Stimulated activated naive B cell treated with anti-CD40 and anti-IgM and Interleukin-4, amounts not matched to agents 10 μg/mL and 1 μg/mL and 100 μg/mL, for 72 hours (primary cell): ENCODE data around the gene RAD51B.

Experiments used
- ATAC-seq, 2 donors: fragments of 150-1000 bp; cut with Tn5 transposase; replicated peaks; 2 replicates each; pipeline ENCODE4 v1.10.0; 2021; ENCODE audit warnings: moderate library complexity in 1 of 2
- DNase-seq: peaks from one replicate; pipeline ENCODE4 v3.0.0; 2021
- H3K27ac Mint-ChIP-seq: one replicate; pipeline ENCODE4 v1.8.0; 2022; ENCODE audit warnings: mild to moderate bottlenecking, mixed read lengths
- H3K27me3 Mint-ChIP-seq, 2 donors: one replicate each; pipeline ENCODE4 v1.8.0; 2022; ENCODE audit warnings: mixed read lengths in 2 of 2
- H3K36me3 Mint-ChIP-seq, 2 donors: one replicate each; pipeline ENCODE4 v1.8.0; 2022; ENCODE audit warnings: mixed read lengths in 2 of 2, mild to moderate bottlenecking in 1 of 2
- H3K4me1 Mint-ChIP-seq, 2 donors: one replicate each; pipeline ENCODE4 v1.8.0; 2022; ENCODE audit warnings: mixed read lengths in 2 of 2, mild to moderate bottlenecking in 1 of 2
- H3K4me3 Mint-ChIP-seq, 2 donors: one replicate each; pipeline ENCODE4 v1.8.0; 2022; ENCODE audit warnings: mild to moderate bottlenecking in 2 of 2, mixed read lengths in 2 of 2, moderate library complexity in 1 of 2
- H3K9me3 Mint-ChIP-seq, 2 donors: one replicate each; pipeline ENCODE4 v1.8.0; 2022; ENCODE audit warnings: mixed read lengths in 2 of 2, mild to moderate bottlenecking in 1 of 2

RAD51B gene

DNA sequence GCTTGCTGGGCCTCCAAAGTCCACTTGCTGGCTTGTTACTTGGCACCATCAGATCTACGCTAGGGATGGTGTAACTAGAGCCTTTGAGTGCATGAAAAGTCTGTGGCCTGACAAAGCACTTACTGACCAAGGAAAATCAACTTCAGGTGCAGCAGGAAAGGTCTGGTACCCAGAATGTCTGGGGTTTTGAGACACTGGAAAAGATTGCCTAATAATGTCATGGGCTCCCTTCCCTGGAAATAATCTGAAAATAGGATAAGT is 866.6 kb downstream of the RAD51B start:
- no peaks in the 10 kb centered on the region for H3K36me3 Mint-ChIP-seq
- peak overlapping the region; percentile 36 to 53 for H3K4me3 Mint-ChIP-seq
- DNase-seq (no peak), ATAC-seq (no peak)
- H3K27ac Mint-ChIP-seq = peak overlapping the region; percentile 97
- no peaks in the 10 kb centered on the region for H3K9me3 Mint-ChIP-seq
- H3K4me1 Mint-ChIP-seq = peaks cover 70 to 95% of the 10 kb centered on the region in 2 donors
- H3K27me3 Mint-ChIP-seq = no peaks in the 10 kb centered on the region

DNA sequence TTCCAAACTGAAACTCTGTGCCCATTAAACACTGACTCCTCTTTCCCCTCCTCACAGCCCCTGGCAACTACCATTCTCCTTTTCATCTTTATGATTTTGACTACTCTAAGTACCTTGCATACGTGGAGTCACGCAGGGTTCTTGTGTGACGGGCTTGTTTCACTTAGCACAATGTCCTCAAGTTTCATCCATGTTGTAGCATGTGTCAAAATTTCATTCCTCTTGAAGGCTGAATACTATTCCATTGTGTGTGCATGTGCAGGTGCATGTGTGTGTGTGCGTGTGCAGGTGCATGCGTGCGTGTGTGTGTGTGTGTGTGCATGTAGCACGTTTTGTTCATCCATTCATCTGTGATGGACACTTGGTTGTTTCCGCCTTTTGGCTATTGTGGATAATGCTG is 867.1 kb downstream of the RAD51B start:
- peaks cover 70 to 95% of the 10 kb centered on the region in 2 donors for H3K4me1 Mint-ChIP-seq
- no peak overlapping the region for H3K4me3 Mint-ChIP-seq
- H3K36me3 Mint-ChIP-seq = no peaks in the 10 kb centered on the region
- no peaks in the 10 kb centered on the region for H3K27me3 Mint-ChIP-seq
- DNase-seq (no peak), ATAC-seq (no peak)
- no peaks in the 10 kb centered on the region for H3K9me3 Mint-ChIP-seq
- peak overlapping the region; percentile 97 for H3K27ac Mint-ChIP-seq

DNA sequence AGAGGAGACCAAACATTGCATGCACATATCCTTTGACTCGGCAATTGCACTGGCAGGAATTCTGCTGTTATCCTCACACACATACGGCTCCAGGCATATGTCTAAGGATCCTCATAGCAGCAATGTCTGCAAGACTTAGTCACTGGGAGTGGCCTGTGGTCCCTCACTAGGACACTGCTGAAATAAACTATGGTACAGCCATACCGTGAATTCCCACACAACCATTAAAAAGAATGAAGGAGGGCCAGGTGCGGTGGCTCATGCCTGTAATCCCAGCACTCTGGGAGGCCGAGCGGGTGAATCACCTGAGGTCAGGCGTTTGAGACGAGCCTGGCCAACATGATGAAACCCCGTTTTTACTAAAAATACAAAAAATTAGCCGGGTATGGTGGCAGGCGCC is 868.2 kb downstream of the RAD51B start:
- Mint-ChIP-seq H3K4me1 (peaks cover 71 to 93% of the 10 kb centered on the region in 2 donors), H3K27ac (peak overlapping the region; percentile 65), H3K9me3 (no peaks in the 10 kb centered on the region), H3K27me3 (no peaks in the 10 kb centered on the region), H3K4me3 (no peak overlapping the region), H3K36me3 (no peaks in the 10 kb centered on the region)
- ATAC-seq = no peak
- no peak for DNase-seq

DNA sequence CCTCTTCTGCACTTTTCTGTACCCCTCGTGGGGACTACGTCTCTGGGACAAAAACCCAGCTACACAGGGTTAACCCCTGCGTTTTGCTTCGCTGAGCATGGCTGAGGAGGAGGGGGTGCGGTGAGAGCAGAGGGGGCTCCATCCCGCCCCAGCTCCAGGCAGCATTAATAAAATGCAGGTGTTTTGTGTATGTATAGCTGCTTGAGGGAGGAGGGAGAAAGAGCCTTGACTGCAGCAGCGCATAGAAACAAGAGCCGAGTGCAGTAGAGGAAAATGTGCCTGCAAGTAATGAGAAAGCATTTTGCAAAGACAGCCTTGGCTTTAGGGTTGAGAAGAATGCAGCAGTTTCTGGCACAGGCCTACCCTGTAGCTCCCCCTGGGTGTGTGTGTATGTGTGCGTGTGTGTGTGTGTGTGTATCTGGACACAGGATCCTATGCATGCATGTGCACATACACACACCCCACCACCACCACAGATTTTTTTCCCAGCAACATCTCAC is 869.3 kb downstream of the RAD51B start:
- no peak overlapping the region for H3K4me3 Mint-ChIP-seq
- no peak for ATAC-seq
- DNase-seq = no peak
- peak overlapping the region; percentile 31 for H3K27ac Mint-ChIP-seq
- H3K9me3 Mint-ChIP-seq = no peaks in the 10 kb centered on the region
- no peaks in the 10 kb centered on the region for H3K36me3 Mint-ChIP-seq
- no peaks in the 10 kb centered on the region for H3K27me3 Mint-ChIP-seq
- peaks cover 66 to 93% of the 10 kb centered on the region in 2 donors for H3K4me1 Mint-ChIP-seq

DNA sequence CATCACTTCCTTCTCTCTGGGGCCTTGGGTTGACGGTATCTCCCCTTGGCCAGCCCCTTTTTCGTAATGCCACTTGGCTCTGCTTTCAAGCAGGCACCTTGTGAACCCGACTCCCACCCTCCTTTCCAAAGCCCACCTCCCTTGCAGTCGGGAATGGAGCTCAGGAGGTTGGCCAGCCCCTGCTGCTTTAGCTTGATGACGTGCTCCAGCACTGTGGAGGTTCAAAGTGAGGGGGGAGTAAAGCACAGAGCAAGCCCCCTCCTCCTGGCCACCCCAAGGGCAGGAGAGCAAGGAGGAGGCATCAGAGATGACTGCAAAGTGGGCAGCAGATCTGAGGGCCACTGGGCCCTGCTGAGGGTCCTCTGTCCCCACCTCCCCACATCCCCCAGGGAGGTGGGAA is 869.9 kb downstream of the RAD51B start:
- Mint-ChIP-seq H3K4me3 (peak overlapping the region in 1 of 2 donors; percentile 3), H3K4me1 (peaks cover 63 to 93% of the 10 kb centered on the region in 2 donors), H3K27me3 (no peaks in the 10 kb centered on the region), H3K27ac (peak overlapping the region; percentile 6), H3K36me3 (no peaks in the 10 kb centered on the region), H3K9me3 (no peaks in the 10 kb centered on the region)
- ATAC-seq (no peak), DNase-seq (no peak)

DNA sequence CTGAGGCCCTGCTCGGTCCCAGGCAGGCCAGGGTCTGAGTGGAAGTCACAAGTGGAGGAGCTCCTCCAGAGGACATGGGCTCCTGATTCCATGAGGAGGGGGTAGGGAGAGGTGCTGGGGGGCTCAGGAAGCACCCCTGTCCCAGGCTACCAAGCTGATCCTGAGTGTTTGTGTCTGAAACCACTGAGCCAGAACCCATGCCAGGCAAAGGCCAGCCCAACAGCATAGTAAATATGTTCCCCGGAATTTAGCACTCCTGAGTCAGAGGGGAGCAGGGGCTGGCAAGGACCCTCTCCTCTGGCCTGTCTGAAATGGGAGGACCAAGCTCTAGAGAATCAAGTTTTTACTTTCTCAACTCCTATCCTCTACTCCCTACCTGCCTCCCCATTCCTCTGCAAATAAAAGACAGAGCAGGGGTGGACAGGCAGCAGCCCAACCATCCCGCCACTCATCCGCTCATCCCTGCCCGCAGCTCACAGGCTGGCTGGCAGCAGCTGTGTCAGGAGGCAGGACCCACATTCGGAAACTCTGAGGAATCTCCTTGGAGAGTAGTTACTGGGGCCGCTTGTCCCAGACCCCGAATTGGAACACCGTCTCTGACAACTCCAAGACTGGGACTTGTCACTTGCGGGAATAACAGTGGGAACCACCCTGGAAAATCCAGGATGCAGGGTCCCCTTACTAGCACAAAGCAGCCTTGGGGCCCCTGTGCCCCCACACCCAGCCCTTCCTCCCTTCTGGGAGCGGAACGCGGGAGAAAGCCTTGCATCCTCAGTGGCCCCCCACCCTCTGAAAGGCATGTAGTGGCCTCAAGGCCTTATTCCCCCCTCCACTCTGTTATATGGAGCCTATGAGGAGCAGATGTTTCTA is 870.7 kb downstream of the RAD51B start:
- Mint-ChIP-seq H3K9me3 (no peaks in the 10 kb centered on the region), H3K4me1 (peaks cover 64 to 93% of the 10 kb centered on the region in 2 donors), H3K4me3 (no peak overlapping the region), H3K27ac (peak overlapping the region; percentile 42), H3K36me3 (no peaks in the 10 kb centered on the region), H3K27me3 (no peaks in the 10 kb centered on the region)
- no peak for DNase-seq
- no peak for ATAC-seq

DNA sequence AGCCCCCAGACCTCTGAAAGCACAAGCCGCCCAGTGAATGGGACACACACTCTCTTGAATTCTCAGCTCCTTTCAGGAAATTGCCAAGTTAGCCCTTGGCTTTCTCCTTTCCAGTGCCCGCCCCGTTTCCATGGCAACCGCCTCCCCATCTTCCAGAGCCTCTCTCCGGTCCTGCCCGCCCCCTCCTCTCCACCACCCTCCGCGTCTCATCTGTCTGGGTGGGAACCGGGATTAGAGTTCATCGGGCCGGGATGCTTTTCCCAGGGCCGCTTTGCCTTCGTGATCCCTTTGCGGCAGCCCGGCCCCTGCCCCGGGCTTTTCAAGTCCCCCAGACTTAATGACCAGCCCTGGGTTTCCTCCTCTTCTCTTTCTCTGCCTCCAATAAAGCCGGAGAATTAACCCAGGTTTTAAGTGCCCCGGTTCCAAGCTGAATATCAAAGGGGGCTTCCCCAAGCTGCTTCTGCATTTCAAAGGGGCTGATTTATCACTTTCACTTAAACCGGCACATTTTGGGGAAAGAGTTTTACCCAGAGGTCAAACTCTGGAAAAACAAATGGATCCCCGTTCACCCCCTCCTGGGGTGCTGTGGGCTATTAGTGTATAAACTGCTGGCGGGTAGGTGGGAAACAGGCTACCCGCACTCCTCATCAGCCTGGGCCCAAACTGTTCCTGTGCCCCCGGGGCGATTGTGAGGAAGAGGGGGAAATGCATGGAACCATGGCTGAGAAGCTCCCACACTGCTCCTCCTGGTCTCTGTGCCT is 871.6 kb downstream of the RAD51B start:
- DNase-seq (no peak), ATAC-seq (no peak)
- no peaks in the 10 kb centered on the region for H3K9me3 Mint-ChIP-seq
- H3K4me3 Mint-ChIP-seq = no peak overlapping the region
- H3K27ac Mint-ChIP-seq = peak overlapping the region; percentile 66
- no peaks in the 10 kb centered on the region for H3K27me3 Mint-ChIP-seq
- peaks cover 64 to 93% of the 10 kb centered on the region in 2 donors for H3K4me1 Mint-ChIP-seq
- no peaks in the 10 kb centered on the region for H3K36me3 Mint-ChIP-seq

DNA sequence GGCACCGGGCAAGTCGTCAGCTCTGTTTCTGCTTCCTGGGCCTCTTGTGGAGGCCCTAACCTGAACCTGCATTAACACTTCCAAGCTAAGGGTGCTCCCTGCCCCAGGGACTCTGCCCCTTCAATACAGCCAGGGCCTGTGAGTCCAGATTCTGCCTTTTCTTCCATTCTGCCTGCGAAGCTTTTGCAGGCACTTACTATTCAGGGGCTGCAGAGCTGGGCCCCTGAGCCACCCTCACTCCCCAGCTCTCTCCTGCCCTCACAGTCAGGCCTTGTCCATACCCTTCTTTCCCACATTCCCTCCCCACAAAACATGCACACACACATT is 872.2 kb downstream of the RAD51B start:
- H3K4me3 Mint-ChIP-seq = no peak overlapping the region
- no peak overlapping the region for H3K27ac Mint-ChIP-seq
- ATAC-seq (no peak), DNase-seq (no peak)
- peaks cover 62 to 89% of the 10 kb centered on the region in 2 donors for H3K4me1 Mint-ChIP-seq
- no peaks in the 10 kb centered on the region for H3K36me3 Mint-ChIP-seq
- H3K9me3 Mint-ChIP-seq = no peaks in the 10 kb centered on the region
- H3K27me3 Mint-ChIP-seq = no peaks in the 10 kb centered on the region

DNA sequence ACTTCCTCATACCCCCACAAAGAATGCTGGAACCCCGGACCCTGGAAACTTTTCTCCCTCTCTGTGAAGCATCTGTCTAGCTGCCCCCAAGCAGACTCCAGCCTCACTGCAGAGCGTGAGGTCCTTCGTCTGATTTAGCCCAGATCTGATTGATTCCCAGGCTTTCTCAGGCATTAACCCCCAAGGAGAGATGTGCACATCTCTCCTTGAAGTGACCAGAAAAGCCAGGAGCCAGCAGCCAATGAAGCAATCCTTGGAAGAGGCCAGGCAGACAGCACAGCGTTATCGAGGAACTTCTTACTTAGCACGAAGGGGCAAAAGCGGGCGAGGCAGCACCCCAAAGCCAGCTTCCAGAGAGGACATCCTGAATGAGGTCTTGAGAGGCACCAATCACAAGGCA is 872.6 kb downstream of the RAD51B start:
- no peaks in the 10 kb centered on the region for H3K36me3 Mint-ChIP-seq
- H3K27me3 Mint-ChIP-seq = no peaks in the 10 kb centered on the region
- no peak overlapping the region for H3K27ac Mint-ChIP-seq
- no peaks in the 10 kb centered on the region for H3K9me3 Mint-ChIP-seq
- H3K4me1 Mint-ChIP-seq = peaks cover 59 to 86% of the 10 kb centered on the region in 2 donors
- ATAC-seq = no peak
- DNase-seq = no peak
- H3K4me3 Mint-ChIP-seq = no peak overlapping the region

DNA sequence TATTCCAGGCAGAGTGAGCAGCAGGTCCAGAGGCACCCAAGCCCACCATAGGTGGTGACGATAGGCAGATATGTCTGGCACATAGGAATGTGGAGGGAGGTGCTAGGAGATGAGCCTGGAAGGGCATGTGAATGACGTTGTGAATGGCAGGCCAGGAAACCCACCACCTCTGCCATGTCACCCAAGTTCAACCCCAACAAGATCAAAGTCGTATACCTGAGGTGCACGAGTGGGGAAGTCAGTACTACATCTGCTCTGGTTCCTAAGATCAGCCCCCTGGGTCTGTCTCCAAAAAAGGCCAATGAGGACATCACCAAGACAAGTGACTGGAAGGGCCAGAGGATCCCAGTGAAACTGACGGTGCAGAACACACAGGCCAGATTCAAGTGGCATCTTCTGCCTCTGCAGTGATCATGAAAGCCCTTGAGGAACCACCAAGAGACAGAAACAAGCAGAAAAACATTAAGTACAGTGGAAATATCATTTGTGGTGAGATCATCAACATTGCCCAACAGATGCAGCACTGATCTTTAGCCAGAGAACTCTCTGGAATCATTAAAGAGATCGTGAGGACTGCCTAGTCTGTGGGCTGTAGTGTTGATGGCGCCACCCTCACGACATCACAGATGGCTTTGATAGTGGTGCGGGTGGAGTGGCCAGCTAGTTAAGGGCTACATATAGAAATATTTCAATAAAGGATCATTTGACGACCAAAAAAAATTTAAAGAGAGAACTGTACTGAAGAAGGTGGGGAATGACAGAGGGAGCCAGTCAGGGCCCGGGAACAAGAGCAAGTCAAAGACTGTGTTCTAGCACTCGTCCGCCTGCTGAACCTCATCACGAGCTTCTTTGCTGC is 873.6 kb downstream of the RAD51B start:
- Mint-ChIP-seq H3K27ac (no peak overlapping the region), H3K36me3 (no peaks in the 10 kb centered on the region), H3K4me3 (no peak overlapping the region), H3K9me3 (no peaks in the 10 kb centered on the region), H3K4me1 (peaks cover 59 to 78% of the 10 kb centered on the region in 2 donors), H3K27me3 (no peaks in the 10 kb centered on the region)
- no peak for ATAC-seq
- no peak for DNase-seq

DNA sequence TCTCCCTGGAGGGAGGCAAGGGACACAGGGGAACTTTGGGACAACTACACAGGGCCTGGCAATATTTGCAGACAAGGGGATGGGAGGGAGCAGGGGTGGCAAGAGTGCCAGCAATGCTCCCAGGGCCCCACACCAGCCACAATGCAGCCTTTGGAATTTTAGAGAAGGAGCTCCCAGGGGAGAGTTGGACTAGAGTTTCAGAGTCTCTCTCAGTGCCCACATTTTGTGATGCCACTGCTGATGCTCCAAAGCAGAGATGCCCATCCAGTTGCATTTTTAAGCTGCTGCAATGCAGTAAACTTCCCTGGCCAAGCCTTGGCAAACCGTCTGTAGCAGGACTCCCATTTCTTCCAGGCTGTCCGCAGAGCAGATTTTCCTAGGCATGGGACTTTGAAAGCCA is 874.3 kb downstream of the RAD51B start:
- Mint-ChIP-seq H3K27ac (no peak overlapping the region), H3K27me3 (no peaks in the 10 kb centered on the region), H3K4me3 (no peak overlapping the region), H3K36me3 (no peaks in the 10 kb centered on the region), H3K9me3 (no peaks in the 10 kb centered on the region), H3K4me1 (peaks cover 55 to 72% of the 10 kb centered on the region in 2 donors)
- DNase-seq = no peak
- no peak for ATAC-seq

DNA sequence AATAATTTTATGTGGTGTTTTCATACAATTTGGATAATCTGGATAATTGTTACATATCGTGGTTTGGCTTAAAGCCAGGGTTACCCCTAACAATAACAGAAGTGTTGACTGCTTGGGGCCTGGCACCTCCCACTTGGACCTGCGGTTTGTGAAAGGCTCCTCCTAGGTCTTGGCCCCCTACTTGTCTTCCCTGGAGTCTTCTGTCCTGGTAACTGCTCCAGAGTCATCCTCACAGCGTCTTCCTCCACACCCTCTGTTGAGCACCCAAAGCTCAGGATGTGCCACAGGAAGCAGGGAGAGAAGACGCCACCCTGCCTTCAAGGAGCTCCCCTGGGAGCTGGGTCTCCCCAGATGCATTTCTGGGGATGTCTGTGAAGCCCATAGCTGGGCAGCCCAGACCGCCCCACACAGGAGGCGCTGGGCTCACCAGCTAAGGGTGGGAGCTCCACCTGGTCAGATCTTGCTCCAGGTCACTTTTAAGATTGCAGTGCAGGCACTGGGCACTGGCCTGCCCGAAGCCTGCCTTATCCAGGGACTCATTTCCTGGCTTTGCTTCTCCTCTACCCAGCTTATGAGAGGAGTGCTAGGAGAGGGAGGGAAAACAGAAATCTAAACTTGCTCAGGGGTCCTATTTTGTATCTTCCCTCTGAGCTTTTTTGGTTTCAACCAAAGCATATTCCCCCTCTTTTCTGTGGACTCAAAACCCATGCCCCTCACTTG is 875.1 kb downstream of the RAD51B start:
- Mint-ChIP-seq H3K27me3 (no peaks in the 10 kb centered on the region), H3K4me1 (peaks cover 48 to 65% of the 10 kb centered on the region in 2 donors), H3K9me3 (no peaks in the 10 kb centered on the region), H3K36me3 (no peaks in the 10 kb centered on the region), H3K4me3 (peak overlapping the region in 1 of 2 donors; percentile 45), H3K27ac (peak overlapping the region; percentile 85)
- DNase-seq = no peak
- ATAC-seq = peak; percentile 4 to 5

DNA sequence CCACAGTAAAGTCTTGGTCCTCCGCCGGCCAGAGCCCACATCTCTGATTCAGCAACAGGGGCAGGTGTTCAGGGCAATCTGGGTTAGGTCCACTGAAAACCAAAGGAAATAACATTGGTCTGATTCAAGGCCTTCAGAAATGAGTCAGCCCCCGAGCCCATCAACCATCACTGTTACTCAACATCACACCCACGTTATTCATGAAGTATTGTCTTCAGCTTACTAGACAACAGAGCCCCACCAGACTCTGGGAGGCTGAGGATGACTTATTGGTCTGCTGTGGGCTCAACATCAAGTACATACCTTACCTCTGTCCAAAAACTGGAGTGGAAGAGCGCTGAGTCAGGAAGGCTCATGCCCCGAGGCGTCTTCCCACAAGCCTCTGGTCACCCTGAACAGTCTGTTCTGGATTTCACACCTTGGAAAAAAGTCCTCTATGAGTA is 875.8 kb downstream of the RAD51B start:
- Mint-ChIP-seq H3K27ac (peak overlapping the region; percentile 85), H3K27me3 (no peaks in the 10 kb centered on the region), H3K4me1 (peaks cover 46 to 64% of the 10 kb centered on the region in 2 donors), H3K9me3 (no peaks in the 10 kb centered on the region), H3K36me3 (no peaks in the 10 kb centered on the region), H3K4me3 (peak overlapping the region; percentile 45 to 66)
- DNase-seq (peak; percentile 56), ATAC-seq (peak; percentile 94 to 96)

DNA sequence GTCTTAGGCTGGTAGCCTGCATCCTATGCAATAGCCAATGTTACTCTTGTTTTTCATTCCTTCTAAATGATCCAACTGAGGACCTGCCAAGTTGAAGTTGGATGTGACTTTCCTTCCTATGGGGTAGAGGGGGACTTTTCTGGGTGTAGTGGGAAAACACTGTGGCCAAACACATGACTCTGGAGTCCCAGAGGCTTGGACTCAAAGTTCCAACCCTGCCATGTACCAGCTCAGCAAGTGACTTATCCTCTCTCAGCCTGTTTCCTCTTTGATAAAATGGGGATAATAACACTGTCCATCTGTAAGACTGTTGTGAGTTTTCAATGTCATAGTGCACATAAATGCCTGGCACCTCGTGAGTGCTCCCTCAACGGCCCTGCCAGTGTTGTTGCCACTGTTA is 876.3 kb downstream of the RAD51B start:
- no peak for DNase-seq
- Mint-ChIP-seq H3K9me3 (no peaks in the 10 kb centered on the region), H3K27ac (peak overlapping the region; percentile 85)

More for the DNA sequence above, 876.3 kb downstream of the RAD51B start:
- Mint-ChIP-seq H3K36me3 (no peaks in the 10 kb centered on the region), H3K27me3 (no peaks in the 10 kb centered on the region), H3K4me3 (no peak overlapping the region), H3K4me1 (peaks cover 44 to 61% of the 10 kb centered on the region in 2 donors)
- ATAC-seq = no peak
